ENCODE data around the gene RILPL1. TPM values are rescaled to one million over a fixed set of nuclear protein-coding genes. Genes with fewer than 3 reads are reported as not detected.
"Not testable (repeated sequence)": the region's sequence is repeated elsewhere in the genome, so short reads cannot be mapped to it uniquely, and the experiment has no call there.

Gene RILPL1
- total RNA-seq, 1 experiment from 2014 or later, result 11.5 TPM

DNA sequence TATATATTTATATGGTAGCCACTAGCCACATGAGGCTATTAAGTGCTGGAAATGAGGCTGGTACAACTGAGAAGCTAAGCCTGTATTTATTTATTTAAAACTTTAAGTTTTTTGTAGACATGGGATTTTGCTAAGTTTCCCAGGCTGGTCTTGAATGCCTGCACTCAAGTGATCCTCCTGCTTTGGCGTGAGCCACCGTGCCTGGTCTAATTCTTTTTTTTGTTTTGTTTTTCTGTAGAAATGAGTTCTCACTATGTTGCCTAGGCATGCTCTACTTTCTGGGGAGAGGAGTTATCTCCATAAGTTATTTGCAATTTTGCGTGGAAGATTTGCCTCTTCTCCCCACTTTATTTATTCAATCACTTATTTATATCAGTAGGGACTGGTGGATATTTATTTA lies 80.4 kb downstream of the RILPL1 start:
- Histone ChIP-seq H3K36me3 (ENCODE audit: low read depth) (no peaks in the 10 kb centered on the region), H3K4me3 (no peak overlapping the region), H3K79me2 (ENCODE audit: low read depth) (no peaks in the 10 kb centered on the region), H3K9me3 (ENCODE audit: insufficient read depth, low read depth) (no peaks in the 10 kb centered on the region), H4K20me1 (ENCODE audit: insufficient read depth) (no peaks in the 10 kb centered on the region), H3K27ac (no peak overlapping the region), H3F3A (ENCODE audit: insufficient read depth, low read depth) (peaks cover 32% of the 10 kb centered on the region), H3K4me2 (no peak overlapping the region), H2AFZ (no peak overlapping the region), H3K27me3 (ENCODE audit: insufficient read depth, low read depth) (no peaks in the 10 kb centered on the region), H3K4me1 (replicated peaks; ENCODE audit: insufficient read depth) (peaks cover 14% of the 10 kb centered on the region), H3K9me2 (ENCODE audit: insufficient read depth) (no peaks in the 10 kb centered on the region)
- CTCF ChIA-PET, result no interaction called here
- intact Hi-C loops (cut with micrococcal nuclease; ENCODE audit: unreplicated experiment), result no loop called here
- DNase-seq, result no peak
- no TSS peak for BruUV-seq (replicated peaks)
- no peak for TF ChIP-seq EZH2 (IDR thresholded peaks at IDR 0.05; ENCODE audit: low read depth)
- POLR2A ChIA-PET (ENCODE audit: unreplicated experiment), result no interaction called here

DNA sequence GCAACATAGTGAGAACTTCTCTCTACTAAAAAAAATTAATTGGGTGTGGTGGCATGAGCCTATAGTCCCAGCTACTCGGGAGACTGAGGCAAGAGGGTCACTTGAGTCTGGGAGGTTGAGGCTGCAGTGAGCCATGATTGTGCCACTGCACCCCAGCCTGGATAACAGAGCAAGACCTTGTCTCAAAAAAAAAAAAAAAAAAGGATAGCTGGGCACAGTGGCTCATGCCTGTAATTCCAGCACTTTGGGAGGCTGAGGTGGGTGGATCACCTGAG lies 81.3 kb downstream of the RILPL1 start:
- H3K27ac ChIP-seq; H4K20me1 ChIP-seq (ENCODE audit: insufficient read depth); H3K4me2 ChIP-seq; H3K9me3 ChIP-seq (ENCODE audit: insufficient read depth, low read depth); H2AFZ ChIP-seq; H3K4me3 ChIP-seq; H3K27me3 ChIP-seq (ENCODE audit: insufficient read depth, low read depth); H3K36me3 ChIP-seq (ENCODE audit: low read depth); BruUV-seq (replicated peaks); H3K9me2 ChIP-seq (ENCODE audit: insufficient read depth); H3K79me2 ChIP-seq (ENCODE audit: low read depth); DNase-seq; intact Hi-C loops (cut with micrococcal nuclease; ENCODE audit: unreplicated experiment): not testable (repeated sequence)
- ChIA-PET CTCF (interaction anchor here (0.6 kb wide), 1 partner anchor 560 kb away, joined by 6 read pairs; no protein-coding TSS in a partner anchor), POLR2A (ENCODE audit: unreplicated experiment) (interaction anchor here (0.6 kb wide), 1 partner anchor 17 kb away, joined by 3 read pairs; no protein-coding TSS in a partner anchor)
- H3F3A ChIP-seq (ENCODE audit: insufficient read depth, low read depth), result peaks cover 35% of the 10 kb centered on the region
- H3K4me1 ChIP-seq (replicated peaks; ENCODE audit: insufficient read depth), result peaks cover 14% of the 10 kb centered on the region

DNA sequence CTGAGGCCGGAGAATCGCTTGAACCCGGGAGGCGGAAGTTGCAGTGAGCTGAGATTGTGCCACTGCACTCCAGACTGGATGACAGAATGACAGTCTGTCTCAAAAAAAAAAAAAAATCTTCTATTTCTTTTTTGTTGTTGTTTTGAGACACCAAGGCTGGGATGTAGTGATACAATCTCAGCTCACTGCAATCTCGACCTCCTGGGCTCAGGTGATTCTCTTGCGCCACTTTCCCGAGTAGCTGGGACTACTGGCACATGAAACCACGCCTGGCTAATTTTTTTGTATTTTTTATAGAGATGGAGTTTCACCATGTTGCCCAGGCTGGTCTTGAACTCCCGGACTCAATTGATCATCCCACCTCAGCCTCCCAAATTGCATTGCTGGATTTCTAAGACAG lies 82.9 kb downstream of the RILPL1 start:
- no TSS peak for BruUV-seq (replicated peaks)
- Histone ChIP-seq H4K20me1 (ENCODE audit: insufficient read depth) (no peaks in the 10 kb centered on the region), H3K4me1 (replicated peaks; ENCODE audit: insufficient read depth) (peaks cover 25% of the 10 kb centered on the region), H3K27me3 (ENCODE audit: insufficient read depth, low read depth) (no peaks in the 10 kb centered on the region), H3K27ac (no peak overlapping the region), H3K4me2 (no peak overlapping the region), H2AFZ (no peak overlapping the region), H3K9me2 (ENCODE audit: insufficient read depth) (no peaks in the 10 kb centered on the region), H3K9me3 (ENCODE audit: insufficient read depth, low read depth) (no peaks in the 10 kb centered on the region), H3K36me3 (ENCODE audit: low read depth) (no peaks in the 10 kb centered on the region), H3K4me3 (no peak overlapping the region), H3K79me2 (ENCODE audit: low read depth) (no peaks in the 10 kb centered on the region), H3F3A (ENCODE audit: insufficient read depth, low read depth) (peaks cover 42% of the 10 kb centered on the region)
- TF ChIP-seq, protein P1, sequence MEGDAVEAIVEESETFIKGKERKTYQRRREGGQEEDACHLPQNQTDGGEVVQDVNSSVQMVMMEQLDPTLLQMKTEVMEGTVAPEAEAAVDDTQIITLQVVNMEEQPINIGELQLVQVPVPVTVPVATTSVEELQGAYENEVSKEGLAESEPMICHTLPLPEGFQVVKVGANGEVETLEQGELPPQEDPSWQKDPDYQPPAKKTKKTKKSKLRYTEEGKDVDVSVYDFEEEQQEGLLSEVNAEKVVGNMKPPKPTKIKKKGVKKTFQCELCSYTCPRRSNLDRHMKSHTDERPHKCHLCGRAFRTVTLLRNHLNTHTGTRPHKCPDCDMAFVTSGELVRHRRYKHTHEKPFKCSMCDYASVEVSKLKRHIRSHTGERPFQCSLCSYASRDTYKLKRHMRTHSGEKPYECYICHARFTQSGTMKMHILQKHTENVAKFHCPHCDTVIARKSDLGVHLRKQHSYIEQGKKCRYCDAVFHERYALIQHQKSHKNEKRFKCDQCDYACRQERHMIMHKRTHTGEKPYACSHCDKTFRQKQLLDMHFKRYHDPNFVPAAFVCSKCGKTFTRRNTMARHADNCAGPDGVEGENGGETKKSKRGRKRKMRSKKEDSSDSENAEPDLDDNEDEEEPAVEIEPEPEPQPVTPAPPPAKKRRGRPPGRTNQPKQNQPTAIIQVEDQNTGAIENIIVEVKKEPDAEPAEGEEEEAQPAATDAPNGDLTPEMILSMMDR (conservative IDR thresholded peaks at IDR 0.05), result no peak
- no peak for TF ChIP-seq EZH2 (IDR thresholded peaks at IDR 0.05; ENCODE audit: low read depth)
- intact Hi-C loops (cut with micrococcal nuclease; ENCODE audit: unreplicated experiment), result no loop called here
- DNase-seq, result no peak
- ChIA-PET CTCF (interaction anchor here (0.6 kb wide), 1 partner anchor 10 kb away, joined by 5 read pairs; no protein-coding TSS in a partner anchor), POLR2A (ENCODE audit: unreplicated experiment) (no interaction called here)

DNA sequence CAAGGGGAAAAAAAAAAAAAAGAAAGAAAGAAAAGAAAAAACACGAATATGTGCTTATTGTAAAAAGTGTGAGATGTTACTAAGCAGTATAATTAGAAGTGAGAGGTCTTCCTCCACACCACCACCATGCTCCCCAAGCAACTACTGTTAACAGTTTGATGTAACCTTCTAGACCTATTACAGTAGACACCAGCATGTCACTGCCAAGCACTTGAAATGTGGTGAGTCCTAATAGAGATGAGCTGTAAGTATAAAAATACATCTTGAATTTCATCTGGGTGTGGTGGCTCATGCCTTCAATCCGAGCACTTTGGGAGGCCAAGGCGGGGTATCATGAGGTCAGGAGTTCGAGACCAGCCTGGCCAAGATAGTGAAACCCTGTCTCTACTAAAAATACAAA lies 83.7 kb downstream of the RILPL1 start:
- Histone ChIP-seq H3K27ac (no peak overlapping the region), H3K9me2 (ENCODE audit: insufficient read depth) (no peaks in the 10 kb centered on the region), H2AFZ (no peak overlapping the region), H3F3A (ENCODE audit: insufficient read depth, low read depth) (peaks cover 50% of the 10 kb centered on the region), H4K20me1 (ENCODE audit: insufficient read depth) (no peaks in the 10 kb centered on the region), H3K4me1 (replicated peaks; ENCODE audit: insufficient read depth) (peaks cover 33% of the 10 kb centered on the region), H3K4me3 (no peak overlapping the region), H3K9me3 (ENCODE audit: insufficient read depth, low read depth) (no peaks in the 10 kb centered on the region), H3K79me2 (ENCODE audit: low read depth) (no peaks in the 10 kb centered on the region), H3K27me3 (ENCODE audit: insufficient read depth, low read depth) (no peaks in the 10 kb centered on the region), H3K4me2 (no peak overlapping the region), H3K36me3 (ENCODE audit: low read depth) (no peaks in the 10 kb centered on the region)
- TF ChIP-seq, protein P1 (conservative IDR thresholded peaks at IDR 0.05), result no peak
- no peak for TF ChIP-seq EZH2 (IDR thresholded peaks at IDR 0.05; ENCODE audit: low read depth)
- ChIA-PET POLR2A (ENCODE audit: unreplicated experiment) (no interaction called here), CTCF (interaction anchor here (0.6 kb wide), 1 partner anchor 10 kb away, joined by 5 read pairs; no protein-coding TSS in a partner anchor)
- DNase-seq, result no peak
- intact Hi-C loops (cut with micrococcal nuclease; ENCODE audit: unreplicated experiment), result no loop called here
- BruUV-seq (replicated peaks), result no TSS peak

Measured in PC-9 (cell line).